Peyer's patch (tissue), 4 donors: Measurements from ENCODE around the gene ASPHD1.
"Not testable (repeated sequence)": the region's sequence is repeated elsewhere in the genome, so short reads cannot be mapped to it uniquely, and the experiment has no call there.

Source experiments
- POLR2A ChIP-seq, 2 donors: fragments of 450-650 bp; IDR thresholded peaks; one replicate each; pipeline ENCODE4 v1.5.1; 2017; ENCODE audit warnings: antibody characterized with exemption in 2 of 2, mild to moderate bottlenecking in 2 of 2, moderate library complexity in 2 of 2
- TF ChIP-seq, protein P1 (sequence below), 6 experiments: fragments of 450-650 bp in 4 of 6; fragments of 200-600 bp in 2 of 6; sonication (generic) in 1 of 6; IDR thresholded peaks; one replicate each; pipeline ENCODE4 v1.5.1; 2017 to 2019; ENCODE audit warnings: antibody characterized with exemption in 6 of 6, mild to moderate bottlenecking in 3 of 6, moderate library complexity in 1 of 6

DNA sequence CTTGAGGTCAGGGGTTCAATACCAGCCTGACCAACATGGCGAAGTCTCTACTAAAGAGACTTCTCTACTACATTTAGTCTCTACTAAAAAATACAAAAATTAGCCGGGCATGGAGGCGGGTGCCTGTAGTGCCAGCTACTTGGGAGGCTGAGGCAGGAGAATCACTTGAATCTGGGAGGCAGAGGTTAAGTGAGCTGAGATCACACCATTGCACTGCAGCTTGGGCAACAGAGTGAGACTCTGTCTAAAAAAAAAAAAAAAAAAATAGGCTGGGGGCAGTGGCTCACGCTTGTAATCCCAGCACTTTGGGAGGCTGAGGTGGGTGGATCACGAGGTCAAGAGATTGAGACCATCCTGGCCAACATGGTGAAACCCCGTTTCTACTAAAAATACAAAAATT is 9.6 kb downstream of the ASPHD1 start:
- TF ChIP-seq, protein P1, sequence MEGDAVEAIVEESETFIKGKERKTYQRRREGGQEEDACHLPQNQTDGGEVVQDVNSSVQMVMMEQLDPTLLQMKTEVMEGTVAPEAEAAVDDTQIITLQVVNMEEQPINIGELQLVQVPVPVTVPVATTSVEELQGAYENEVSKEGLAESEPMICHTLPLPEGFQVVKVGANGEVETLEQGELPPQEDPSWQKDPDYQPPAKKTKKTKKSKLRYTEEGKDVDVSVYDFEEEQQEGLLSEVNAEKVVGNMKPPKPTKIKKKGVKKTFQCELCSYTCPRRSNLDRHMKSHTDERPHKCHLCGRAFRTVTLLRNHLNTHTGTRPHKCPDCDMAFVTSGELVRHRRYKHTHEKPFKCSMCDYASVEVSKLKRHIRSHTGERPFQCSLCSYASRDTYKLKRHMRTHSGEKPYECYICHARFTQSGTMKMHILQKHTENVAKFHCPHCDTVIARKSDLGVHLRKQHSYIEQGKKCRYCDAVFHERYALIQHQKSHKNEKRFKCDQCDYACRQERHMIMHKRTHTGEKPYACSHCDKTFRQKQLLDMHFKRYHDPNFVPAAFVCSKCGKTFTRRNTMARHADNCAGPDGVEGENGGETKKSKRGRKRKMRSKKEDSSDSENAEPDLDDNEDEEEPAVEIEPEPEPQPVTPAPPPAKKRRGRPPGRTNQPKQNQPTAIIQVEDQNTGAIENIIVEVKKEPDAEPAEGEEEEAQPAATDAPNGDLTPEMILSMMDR (IDR thresholded peaks at IDR 0.05) = not testable (repeated sequence)
- TF ChIP-seq POLR2A (IDR thresholded peaks at IDR 0.05) = not testable (repeated sequence)
